Measurements from ENCODE around the gene GNB1L. TPM values are rescaled to one million over a fixed set of nuclear protein-coding genes. Genes with fewer than 3 reads are reported as not detected.

GNB1L gene
- total and polyA plus RNA-seq, 8 donors, result 2.1 to 4.8 (median 3.6) TPM

GRCh38 chr22:19873960-19874306 is 19.3 kb upstream of the GNB1L start:
- intact Hi-C loops (cut with DNase I), result no loop called here
- Histone ChIP-seq H3K4me3 (no peak overlapping the region), H3K27ac (peak overlapping the region in 1 of 4 donors; percentile 28), H3K27me3 (no peaks in the 10 kb centered on the region), H3K9me3 (no peaks in the 10 kb centered on the region), H3K4me1 (no peaks in the 10 kb centered on the region), H3K36me3 (no peaks in the 10 kb centered on the region)
- no peak for TF ChIP-seq CTCF (IDR thresholded peaks at IDR 0.05)
- no peak for FAIRE-seq
- DNase-seq, result peak in 1 of 6 donors; percentile 46
- 77 to 83% methylated on average over 7 of the region's 7 CpGs for WGBS, 2 donors
- ATAC-seq, result no peak

GRCh38 chr22:19873138-19873959 is 18.7 kb upstream of the GNB1L start:
- peak overlapping the region in 1 of 4 donors; percentile 28 for H3K27ac ChIP-seq
- no peaks in the 10 kb centered on the region for H3K9me3 ChIP-seq
- ATAC-seq (peak; percentile 19 to 44 (median 35)), FAIRE-seq (no peak), DNase-seq (peak in 2 of 6 donors; percentile 58 to 75)
- no peak for TF ChIP-seq CTCF (IDR thresholded peaks at IDR 0.05)
- H3K4me1 ChIP-seq, result no peaks in the 10 kb centered on the region
- H3K36me3 ChIP-seq, result no peaks in the 10 kb centered on the region
- intact Hi-C loops (cut with DNase I), result no loop called here
- 68 to 74% methylated on average over 26 to 27 of the region's 27 CpGs for WGBS, 2 donors
- no peak overlapping the region for H3K4me3 ChIP-seq
- no peaks in the 10 kb centered on the region for H3K27me3 ChIP-seq

DNA sequence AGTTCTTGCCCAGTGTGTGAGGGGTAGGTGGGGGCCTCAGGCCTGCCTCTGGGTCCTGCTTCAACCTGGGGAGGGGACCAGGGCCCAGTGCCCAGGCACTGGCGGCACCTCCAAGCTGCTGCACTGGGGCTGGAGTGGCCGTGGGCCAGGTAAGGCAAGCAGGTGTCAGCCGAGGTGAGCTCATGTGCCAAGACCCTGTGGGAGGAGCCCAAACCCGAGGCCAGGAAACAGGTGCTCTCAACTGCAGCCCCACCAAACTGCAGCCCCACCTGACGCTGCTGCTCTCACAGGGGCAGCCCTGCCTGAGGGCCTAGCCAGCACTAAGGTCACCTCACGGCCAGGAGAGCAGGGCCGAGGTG is 18.1 kb upstream of the GNB1L start:
- Histone ChIP-seq H3K4me1 (no peaks in the 10 kb centered on the region), H3K9me3 (no peaks in the 10 kb centered on the region), H3K4me3 (no peak overlapping the region), H3K27ac (no peak overlapping the region), H3K27me3 (no peaks in the 10 kb centered on the region), H3K36me3 (no peaks in the 10 kb centered on the region)
- no peak for TF ChIP-seq CTCF (IDR thresholded peaks at IDR 0.05)
- FAIRE-seq (no peak), DNase-seq (peak in 5 of 6 donors; percentile 15 to 79 (median 61)), ATAC-seq (peak; percentile 45 to 67 (median 53))
- WGBS, 2 donors, result 15 to 16% methylated on average over 7 of the region's 7 CpGs
- intact Hi-C loops (cut with DNase I), result no loop called here

- Histone ChIP-seq H3K9me3 (no peaks in the 10 kb centered on the region), H3K4me3 (no peak overlapping the region), H3K27me3 (no peaks in the 10 kb centered on the region), H3K36me3 (no peaks in the 10 kb centered on the region), H3K27ac (no peak overlapping the region), H3K4me1 (no peaks in the 10 kb centered on the region)
- intact Hi-C loops (cut with DNase I), result no loop called here
- ATAC-seq (peak in 1 of 4 donors; percentile 2), DNase-seq (peak in 2 of 6 donors; percentile 47 to 66), FAIRE-seq (no peak)
- no peak for TF ChIP-seq CTCF (IDR thresholded peaks at IDR 0.05)
- WGBS, 2 donors, result 80 to 87% methylated on average over 16 of the region's 16 CpGs
Observed at GRCh38 chr22:19871845-19872778, 17.4 kb upstream of the GNB1L start.

Measured in pancreas (tissue), 10 donors.